Hepatocyte (in vitro differentiated cells): ENCODE data around the gene BET1L.

Experiments
- CTCF ChIP-seq: fragments of 200-600 bp; sonication (generic); IDR thresholded peaks from 2 replicates; pipeline ENCODE4 v1.5.1; 2016; ENCODE audit warnings: antibody characterized with exemption, mild to moderate bottlenecking; ENCODE audit not compliant: poor library complexity
- EZH2 ChIP-seq: fragments of 200-600 bp; sonication (generic); IDR thresholded peaks from 2 replicates; pipeline ENCODE4 v1.6.1; 2016; ENCODE audit warnings: antibody characterized with exemption, mild to moderate bottlenecking, borderline replicate concordance

GRCh38 chr11:227824-228379 is 20.7 kb upstream of the BET1L start:
- TF ChIP-seq CTCF (no peak), EZH2 (no peak)
